GM21619 (cell line): ENCODE measurements around the gene CHRNB1.
"Not testable (repeated sequence)": the region's sequence is repeated elsewhere in the genome, so short reads cannot be mapped to it uniquely, and the experiment has no call there.

ENCODE experiments used
- ATAC-seq: cut with Tn5 transposase; IDR thresholded peaks from one replicate; pipeline ENCODE4 v1.9.1; 2021; ENCODE audit not compliant: unreplicated experiment

CHRNB1 gene

GRCh38 chr17:7466318-7466638 is 21.4 kb downstream of the CHRNB1 start:
- no peak for ATAC-seq

GRCh38 chr17:7466639-7467341 is 21.9 kb downstream of the CHRNB1 start:
- ATAC-seq, result no peak

- ATAC-seq, result no peak
Measured at GRCh38 chr17:7467498-7467897, 22.6 kb downstream of the CHRNB1 start.

- no peak for ATAC-seq
Measured at GRCh38 chr17:7468290-7468689, 23.4 kb downstream of the CHRNB1 start.

- ATAC-seq, result no peak
Measured at GRCh38 chr17:7468804-7469389, 24.0 kb downstream of the CHRNB1 start.

GRCh38 chr17:7469843-7470242 is 25.0 kb downstream of the CHRNB1 start:
- not testable (repeated sequence) for ATAC-seq

GRCh38 chr17:7470457-7470973 is 25.7 kb downstream of the CHRNB1 start:
- ATAC-seq, result not testable (repeated sequence)

GRCh38 chr17:7471729-7472128 is 26.9 kb downstream of the CHRNB1 start:
- no peak for ATAC-seq

GRCh38 chr17:7474767-7475166 is 29.9 kb downstream of the CHRNB1 start:
- ATAC-seq, result not testable (repeated sequence)

GRCh38 chr17:7475764-7476422 is 31.0 kb downstream of the CHRNB1 start:
- no peak for ATAC-seq

GRCh38 chr17:7476494-7476893 is 31.6 kb downstream of the CHRNB1 start:
- ATAC-seq, result no peak

GRCh38 chr17:7476951-7477350 is 32.1 kb downstream of the CHRNB1 start:
- ATAC-seq, result no peak

GRCh38 chr17:7477392-7478275 is 32.8 kb downstream of the CHRNB1 start:
- ATAC-seq, result no peak

- no peak for ATAC-seq
Measured at GRCh38 chr17:7478276-7479212, 33.7 kb downstream of the CHRNB1 start.

- no peak for ATAC-seq
Measured at GRCh38 chr17:7479213-7480088, 34.6 kb downstream of the CHRNB1 start, which contains the start of gene ZBTB4. Gene ZBTB4, minus strand, starts transcription at chr17:7479631. Its CDS starts 12,830 bp downstream, at chr17:7466801.

GRCh38 chr17:7480089-7480384 is 35.2 kb downstream of the CHRNB1 start:
- ATAC-seq, result no peak

- not testable (repeated sequence) for ATAC-seq
Measured at GRCh38 chr17:7481275-7481674, 36.4 kb downstream of the CHRNB1 start, which contains the start of gene SLC35G6. Gene SLC35G6, plus strand, starts transcription at chr17:7481446. Its CDS starts 71 bp downstream, at chr17:7481517.

GRCh38 chr17:7481842-7482741 is 37.2 kb downstream of the CHRNB1 start:
- not testable (repeated sequence) for ATAC-seq
